HEK293 (cell line): Measurements from ENCODE around the gene HTR4.

Experiments
- CTCF ChIA-PET: fragments of 350-600 bp; formaldehyde crosslinking; extraction: SDS; loops from one replicate; lab custom pipeline; 2021; ENCODE audit warnings: antibody characterized with exemption; lab: Yijun Ruan, JAX
- POLR2A ChIA-PET: fragments of 300-600 bp; formaldehyde crosslinking; extraction: SDS; loops from one replicate; lab custom pipeline; 2020; ENCODE audit warnings: antibody characterized with exemption, inconsistent platforms; lab: Yijun Ruan, JAX
- H3K27ac ChIP-seq: fragments of 200-500 bp; sonication (Bioruptor generic); 2 replicates; pipeline ENCODE4 v1.5.1; 2014; ENCODE audit warnings: low read depth, low read length, control low read depth, inconsistent platforms; ENCODE audit errors: extremely low read depth
- H3K36me3 ChIP-seq, 2 experiments: fragments of 200-500 bp in 1 of 2; sonication (Bioruptor generic) in 1 of 2; 1 replicate in 1 of 2; 2 replicates in 1 of 2; pipeline ENCODE4 v1.5.1; 2014 to 2017; ENCODE audit warnings: inconsistent platforms in 2 of 2, low read length in 2 of 2; ENCODE audit not compliant: control insufficient read depth in 2 of 2, insufficient read depth in 1 of 2
- H3K4me1 ChIP-seq: fragments of 200-500 bp; sonication (Bioruptor generic); 2 replicates; pipeline ENCODE4 v1.5.1; 2014; ENCODE audit warnings: mild to moderate bottlenecking, low read length, inconsistent platforms; ENCODE audit not compliant: control insufficient read depth, insufficient read depth
- H3K4me3 ChIP-seq: 2 replicates; pipeline ENCODE4 v1.5.1; 2011; ENCODE audit warnings: low read depth, mild to moderate bottlenecking, control low read depth, low read length, moderate library complexity
- H3K9me3 ChIP-seq: fragments of 200-500 bp; sonication (Bioruptor generic); 2 replicates; pipeline ENCODE4 v1.5.1; 2014; ENCODE audit warnings: low read depth, low read length, inconsistent platforms; ENCODE audit not compliant: control insufficient read depth, insufficient read depth
- HIC1 ChIP-seq: fragments of 450-650 bp; formaldehyde crosslinking; IDR thresholded peaks from 2 replicates; pipeline ENCODE4 v1.5.1; 2016; ENCODE audit warnings: missing biosample characterization, missing genetic modification characterization
- KLF1 ChIP-seq: fragments of 450-650 bp; formaldehyde crosslinking; IDR thresholded peaks from 2 replicates; pipeline ENCODE4 v1.5.1; 2016; ENCODE audit warnings: missing biosample characterization, missing genetic modification characterization
- KLF16 ChIP-seq: fragments of 450-650 bp; formaldehyde crosslinking; IDR thresholded peaks from 2 replicates; pipeline ENCODE4 v1.5.1; 2017; ENCODE audit warnings: missing biosample characterization, missing genetic modification characterization
- MZF1 ChIP-seq: fragments of 450-650 bp; formaldehyde crosslinking; IDR thresholded peaks from 2 replicates; pipeline ENCODE4 v1.5.1; 2017; ENCODE audit warnings: missing biosample characterization, missing genetic modification characterization, borderline replicate concordance
- REPIN1 ChIP-seq: fragments of 450-650 bp; formaldehyde crosslinking; IDR thresholded peaks from 2 replicates; pipeline ENCODE4 v1.5.1; 2017; ENCODE audit warnings: missing biosample characterization, missing genetic modification characterization, low read depth
- SP2 ChIP-seq: fragments of 450-650 bp; formaldehyde crosslinking; IDR thresholded peaks from 2 replicates; pipeline ENCODE4 v1.5.1; 2016; ENCODE audit warnings: missing biosample characterization, missing genetic modification characterization
- SP7 ChIP-seq: fragments of 450-650 bp; formaldehyde crosslinking; IDR thresholded peaks from 2 replicates; pipeline ENCODE4 v1.5.1; 2016; ENCODE audit warnings: missing biosample characterization, missing genetic modification characterization
- TSHZ1 ChIP-seq: fragments of 450-650 bp; formaldehyde crosslinking; IDR thresholded peaks from 2 replicates; pipeline ENCODE4 v1.5.1; 2016; ENCODE audit warnings: missing biosample characterization, missing genetic modification characterization, borderline replicate concordance
- YY1 ChIP-seq: fragments of 450-650 bp; formaldehyde crosslinking; IDR thresholded peaks from 2 replicates; pipeline ENCODE4 v1.5.1; 2018; ENCODE audit warnings: missing biosample characterization, missing genetic modification characterization
- ZBTB1 ChIP-seq: fragments of 450-650 bp; formaldehyde crosslinking; IDR thresholded peaks from 2 replicates; pipeline ENCODE4 v1.5.1; 2016; ENCODE audit warnings: missing biosample characterization, missing genetic modification characterization
- ZNF112 ChIP-seq: fragments of 450-650 bp; formaldehyde crosslinking; IDR thresholded peaks from 2 replicates; pipeline ENCODE4 v1.5.0; 2017; ENCODE audit warnings: missing biosample characterization, missing genetic modification characterization
- ZNF114 ChIP-seq: fragments of 450-650 bp; formaldehyde crosslinking; IDR thresholded peaks from 2 replicates; pipeline ENCODE4 v1.5.0; 2017; ENCODE audit warnings: missing biosample characterization, missing genetic modification characterization
- ZNF202 ChIP-seq: fragments of 450-650 bp; formaldehyde crosslinking; IDR thresholded peaks from 2 replicates; pipeline ENCODE4 v1.5.1; 2016; ENCODE audit warnings: missing biosample characterization, missing genetic modification characterization, borderline replicate concordance
- ZNF335 ChIP-seq: fragments of 450-650 bp; formaldehyde crosslinking; conservative IDR thresholded peaks from 2 replicates; pipeline ENCODE4 v1.5.1; 2016; ENCODE audit warnings: missing biosample characterization, missing genetic modification characterization
- ZNF37A ChIP-seq: fragments of 450-650 bp; IDR thresholded peaks from 2 replicates; pipeline ENCODE4 v1.5.1; 2018; ENCODE audit warnings: missing biosample characterization, missing genetic modification characterization
- ZNF391 ChIP-seq: fragments of 450-650 bp; formaldehyde crosslinking; IDR thresholded peaks from 2 replicates; pipeline ENCODE4 v1.5.1; 2016; ENCODE audit warnings: low read depth, missing biosample characterization, missing genetic modification characterization, borderline replicate concordance
- ZNF416 ChIP-seq: fragments of 450-650 bp; formaldehyde crosslinking; IDR thresholded peaks from 2 replicates; pipeline ENCODE4 v1.5.1; 2016; ENCODE audit warnings: missing biosample characterization, missing genetic modification characterization
- ZNF423 ChIP-seq: fragments of 450-650 bp; formaldehyde crosslinking; IDR thresholded peaks from 2 replicates; pipeline ENCODE4 v1.5.1; 2016; ENCODE audit warnings: missing biosample characterization, missing genetic modification characterization
- ZNF510 ChIP-seq: fragments of 450-650 bp; formaldehyde crosslinking; IDR thresholded peaks from 2 replicates; pipeline ENCODE4 v1.5.1; 2018; ENCODE audit warnings: mild to moderate bottlenecking, missing genetic modification characterization, missing biosample characterization; ENCODE audit not compliant: insufficient replicate concordance
- ZNF530 ChIP-seq: fragments of 450-650 bp; formaldehyde crosslinking; IDR thresholded peaks from 2 replicates; pipeline ENCODE4 v1.5.1; 2016; ENCODE audit warnings: low read depth, missing biosample characterization, missing genetic modification characterization
- ZNF704 ChIP-seq: fragments of 450-650 bp; formaldehyde crosslinking; IDR thresholded peaks from 2 replicates; pipeline ENCODE4 v1.5.1; 2016; ENCODE audit warnings: missing biosample characterization, missing genetic modification characterization
- ZSCAN23 ChIP-seq: fragments of 450-650 bp; formaldehyde crosslinking; IDR thresholded peaks from 2 replicates; pipeline ENCODE4 v1.5.1; 2016; ENCODE audit warnings: missing biosample characterization, missing genetic modification characterization
- TF ChIP-seq, protein P1 (sequence below): fragments of 450-650 bp; IDR thresholded peaks from 2 replicates; pipeline ENCODE4 v1.5.1; 2018; ENCODE audit warnings: missing biosample characterization, missing genetic modification characterization
- TF ChIP-seq, protein P2 (sequence below): fragments of 450-650 bp; formaldehyde crosslinking; IDR thresholded peaks from 2 replicates; pipeline ENCODE4 v1.5.1; 2016; ENCODE audit warnings: missing biosample characterization, missing genetic modification characterization, low read depth

The HTR4 gene

DNA sequence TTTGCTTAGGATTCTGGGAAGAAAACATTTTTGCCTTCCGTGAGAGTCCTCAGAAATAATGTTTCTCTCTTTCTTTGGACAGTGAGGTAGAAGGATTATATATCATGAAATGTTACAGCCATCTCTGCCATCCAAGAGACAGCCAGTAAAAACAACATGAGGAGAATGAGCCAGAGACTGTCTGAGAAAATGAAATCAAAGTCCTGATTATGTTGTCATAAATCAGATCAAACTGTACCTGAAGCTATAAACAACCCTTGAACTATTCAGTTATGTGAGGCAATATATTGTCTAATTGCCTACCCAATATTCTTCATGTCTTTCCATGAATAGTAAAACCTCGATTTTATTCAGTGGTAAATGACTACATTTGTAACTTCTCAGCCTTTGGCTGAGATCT, 9.2 kb upstream of the HTR4 start:
- no peaks in the 10 kb centered on the region for H3K36me3 ChIP-seq
- TF ChIP-seq ZNF391, result no peak
- no peak for TF ChIP-seq ZNF510
- no peak for TF ChIP-seq MZF1 (tag by site-specific recombination)
- no peak for TF ChIP-seq ZSCAN23 (tag by site-specific recombination)
- no peak for TF ChIP-seq TSHZ1 (tag by site-specific recombination)
- TF ChIP-seq ZBTB1 (tag by site-specific recombination), result no peak
- no peak for TF ChIP-seq ZNF335 (tag by site-specific recombination)
- TF ChIP-seq, protein P1, sequence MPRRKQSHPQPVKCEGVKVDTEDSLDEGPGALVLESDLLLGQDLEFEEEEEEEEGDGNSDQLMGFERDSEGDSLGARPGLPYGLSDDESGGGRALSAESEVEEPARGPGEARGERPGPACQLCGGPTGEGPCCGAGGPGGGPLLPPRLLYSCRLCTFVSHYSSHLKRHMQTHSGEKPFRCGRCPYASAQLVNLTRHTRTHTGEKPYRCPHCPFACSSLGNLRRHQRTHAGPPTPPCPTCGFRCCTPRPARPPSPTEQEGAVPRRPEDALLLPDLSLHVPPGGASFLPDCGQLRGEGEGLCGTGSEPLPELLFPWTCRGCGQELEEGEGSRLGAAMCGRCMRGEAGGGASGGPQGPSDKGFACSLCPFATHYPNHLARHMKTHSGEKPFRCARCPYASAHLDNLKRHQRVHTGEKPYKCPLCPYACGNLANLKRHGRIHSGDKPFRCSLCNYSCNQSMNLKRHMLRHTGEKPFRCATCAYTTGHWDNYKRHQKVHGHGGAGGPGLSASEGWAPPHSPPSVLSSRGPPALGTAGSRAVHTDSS (tag by site-specific recombination), result no peak
- no peak for TF ChIP-seq ZNF423 (tag by site-specific recombination)
- no peak for TF ChIP-seq YY1 (tag by site-specific recombination)
- no peak for TF ChIP-seq ZNF530 (tag by site-specific recombination)
- no peak for TF ChIP-seq ZNF37A (tag by site-specific recombination)
- no peak for TF ChIP-seq SP7 (tag by site-specific recombination)
- no peak for TF ChIP-seq ZNF112 (tag by site-specific recombination)
- TF ChIP-seq, all 188 proteins: peak for 0
- H3K4me3 ChIP-seq, result no peak overlapping the region
- CTCF ChIA-PET, result no interaction called here
- H3K9me3 ChIP-seq, result no peaks in the 10 kb centered on the region
- H3K4me1 ChIP-seq, result no peaks in the 10 kb centered on the region
- no peak overlapping the region for H3K27ac ChIP-seq
- POLR2A ChIA-PET, result no interaction called here

DNA sequence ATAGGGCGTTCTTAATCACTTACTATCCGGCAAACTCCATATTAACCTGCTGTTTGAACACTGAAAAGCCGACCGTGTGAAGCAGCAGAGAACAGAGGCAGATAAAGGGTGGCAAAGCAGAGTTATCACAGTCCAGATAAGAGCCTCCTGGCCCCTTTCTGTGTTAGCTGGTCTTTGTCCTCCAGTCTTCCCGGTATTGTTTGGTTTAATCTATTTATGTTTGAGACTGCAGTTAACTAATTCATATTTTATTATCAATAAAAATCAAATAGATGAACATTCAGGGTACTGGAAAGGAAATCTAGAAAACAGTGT, 6.0 kb upstream of the HTR4 start:
- CTCF ChIA-PET, result no interaction called here
- Histone ChIP-seq H3K27ac (no peak overlapping the region), H3K4me3 (no peak overlapping the region), H3K9me3 (no peaks in the 10 kb centered on the region), H3K4me1 (no peaks in the 10 kb centered on the region), H3K36me3 (no peaks in the 10 kb centered on the region)
- POLR2A ChIA-PET, result no interaction called here
- TF ChIP-seq ZNF416 (tag by site-specific recombination) (no peak), ZNF704 (no peak), ZNF202 (tag by site-specific recombination) (no peak), KLF1 (tag by site-specific recombination) (no peak), ZNF114 (no peak), HIC1 (tag by site-specific recombination) (no peak), KLF16 (tag by site-specific recombination) (no peak), SP2 (tag by site-specific recombination) (no peak), REPIN1 (tag by site-specific recombination) (no peak)
- TF ChIP-seq, protein P1 (tag by site-specific recombination), result no peak
- TF ChIP-seq, protein P2, sequence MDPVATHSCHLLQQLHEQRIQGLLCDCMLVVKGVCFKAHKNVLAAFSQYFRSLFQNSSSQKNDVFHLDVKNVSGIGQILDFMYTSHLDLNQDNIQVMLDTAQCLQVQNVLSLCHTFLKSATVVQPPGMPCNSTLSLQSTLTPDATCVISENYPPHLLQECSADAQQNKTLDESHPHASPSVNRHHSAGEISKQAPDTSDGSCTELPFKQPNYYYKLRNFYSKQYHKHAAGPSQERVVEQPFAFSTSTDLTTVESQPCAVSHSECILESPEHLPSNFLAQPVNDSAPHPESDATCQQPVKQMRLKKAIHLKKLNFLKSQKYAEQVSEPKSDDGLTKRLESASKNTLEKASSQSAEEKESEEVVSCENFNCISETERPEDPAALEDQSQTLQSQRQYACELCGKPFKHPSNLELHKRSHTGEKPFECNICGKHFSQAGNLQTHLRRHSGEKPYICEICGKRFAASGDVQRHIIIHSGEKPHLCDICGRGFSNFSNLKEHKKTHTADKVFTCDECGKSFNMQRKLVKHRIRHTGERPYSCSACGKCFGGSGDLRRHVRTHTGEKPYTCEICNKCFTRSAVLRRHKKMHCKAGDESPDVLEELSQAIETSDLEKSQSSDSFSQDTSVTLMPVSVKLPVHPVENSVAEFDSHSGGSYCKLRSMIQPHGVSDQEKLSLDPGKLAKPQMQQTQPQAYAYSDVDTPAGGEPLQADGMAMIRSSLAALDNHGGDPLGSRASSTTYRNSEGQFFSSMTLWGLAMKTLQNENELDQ (tag by site-specific recombination), result no peak
